HG03354 (cell line): ENCODE results near the gene MAGEB4.
A peak's percentile ranks its signal among the peaks of the same experiment; 100 is the strongest.

ENCODE experiments used
- ATAC-seq: cut with Tn5 transposase; IDR thresholded peaks from one replicate; pipeline ENCODE4 v1.9.1; 2021; ENCODE audit warnings: mild to moderate bottlenecking; ENCODE audit not compliant: unreplicated experiment, poor library complexity, severe bottlenecking

Gene MAGEB4

DNA sequence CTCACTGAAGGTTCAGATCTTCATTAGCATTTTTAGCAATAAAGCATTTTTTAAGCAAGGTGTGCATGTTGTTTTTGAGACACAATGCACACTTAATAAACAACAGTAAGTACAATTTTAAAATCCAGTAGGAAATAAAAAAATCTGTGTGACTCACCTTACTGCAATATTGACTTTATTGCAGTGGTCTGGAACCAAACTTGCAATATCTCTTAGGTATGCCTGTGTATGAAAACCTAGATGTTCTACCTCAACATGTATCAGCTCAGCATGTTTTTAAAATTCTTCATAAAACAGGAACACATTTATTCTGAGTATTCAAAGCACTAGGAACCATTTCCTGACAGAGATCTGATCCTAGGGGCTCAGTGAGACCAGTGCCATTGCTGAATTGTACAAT, 40.7 kb downstream of the MAGEB4 start:
- ATAC-seq = no peak

DNA sequence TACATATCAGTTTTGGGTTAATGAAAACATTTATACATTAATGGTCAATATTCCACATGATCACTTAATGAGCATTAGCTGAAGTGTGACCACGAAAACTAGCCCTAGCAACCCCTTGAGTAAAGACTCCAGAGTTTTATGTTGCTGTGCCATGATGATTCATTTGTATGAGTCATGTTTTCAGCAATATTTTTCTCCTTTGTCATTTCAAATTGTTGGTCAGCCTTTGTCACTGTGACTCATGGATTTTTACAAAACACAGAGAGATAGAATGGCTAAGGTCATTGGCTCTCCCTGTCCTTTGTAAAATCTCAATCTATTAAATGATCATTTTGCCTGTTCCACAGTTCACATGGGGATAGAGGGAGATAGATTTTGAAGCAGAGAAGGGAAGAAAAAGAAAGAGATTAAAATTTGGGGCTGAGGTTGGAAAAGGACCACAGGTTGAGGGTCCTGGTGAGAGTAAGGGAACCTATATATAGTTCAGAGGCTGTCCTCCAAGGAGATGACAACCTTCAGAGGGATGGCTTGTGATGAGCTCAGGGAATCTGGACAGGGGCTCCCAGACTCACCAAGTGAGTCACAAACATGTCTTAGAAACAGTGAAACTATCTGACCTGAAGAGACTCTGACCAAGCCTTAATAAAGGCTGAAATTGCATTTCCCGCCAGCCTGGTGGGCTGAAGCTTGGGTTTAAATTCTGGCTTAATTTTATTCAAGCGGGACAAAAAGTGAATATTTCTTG, 41.8 kb downstream of the MAGEB4 start:
- peak; percentile 64 for ATAC-seq
